A549 treated with RU486 at 1 μM for 4 hours (cell line): ENCODE measurements around the gene C11orf97. TPM values are rescaled to one million over a fixed set of nuclear protein-coding genes. Genes with fewer than 3 reads are reported as not detected.

Experiments used
- total RNA-seq: library from RNA; stranded (reverse); fragments of 200-300 nt; extraction: Qiagen RNA extraction; gene quantifications from 5 replicates; pipeline ENCODE4 v1.2.3, GENCODE V29; 2022; ENCODE audit warnings: low read depth

C11orf97 gene
- not detected in 5 replicates for total RNA-seq

GRCh38 chr11:94511932-94512781, at the start of gene C11orf97:
TSS of gene C11orf97 (plus strand) at chr11:94512461. CDS start at chr11:94512529, 68 bp downstream.

GRCh38 chr11:94493281-94494125, 18.8 kb upstream of the C11orf97 start, which contains the start of the genes ANKRD49 and MRE11:
TSS of gene ANKRD49 (plus strand) at chr11:94493984. CDS start at chr11:94496694, 2,710 bp downstream.
TSS of gene MRE11 (minus strand) at chr11:94493844. CDS start at chr11:94492801, 1,043 bp downstream.

GRCh38 chr11:94543695-94544645, 31.7 kb downstream of the C11orf97 start, which contains the start of gene FUT4:
TSS of gene FUT4 (plus strand) at chr11:94543921. CDS start at chr11:94544134, 213 bp downstream.

GRCh38 chr11:94567181-94567670, 55.0 kb downstream of the C11orf97 start, which contains the start of gene PIWIL4:
TSS of gene PIWIL4 (plus strand) at chr11:94567368. CDS start at chr11:94567519, 151 bp downstream.

Other genes with a start within 250 kb of the C11orf97 start
- gene IZUMO1R, start 207.9 kb upstream of the C11orf97 start, total RNA-seq = not detected in 5 replicates
- gene GPR83, start 111.0 kb upstream of the C11orf97 start, total RNA-seq = 0.05 to 0.22 TPM (median 0.05 TPM) in 4 of 5 replicates, not detected in the other
- gene MRE11, start 18.6 kb upstream of the C11orf97 start, total RNA-seq = 9.0 to 19.1 TPM (median 15.4 TPM) in 5 replicates
- 2.9 to 8.8 TPM (median 6.5 TPM) in 5 replicates for gene ANKRD49, start 18.5 kb upstream of the C11orf97 start, total RNA-seq
- 2.1 to 2.8 TPM (median 2.6 TPM) in 5 replicates for gene FUT4, start 31.5 kb downstream of the C11orf97 start, total RNA-seq
- gene PIWIL4, start 54.9 kb downstream of the C11orf97 start, total RNA-seq = 0.19 to 0.25 TPM (median 0.21 TPM) in 4 of 5 replicates, not detected in the other